Measurements from ENCODE around the gene HRH3.

HRH3 gene

GRCh38 chr20:62228982-62229545 lies 9.0 kb upstream of the HRH3 start:
- in situ Hi-C loops (cut with MboI; ENCODE audit: low pct_unique_long_range_greater_than_20kb, low sequenced_read_pairs, unreplicated experiment): no loop called here
- TF ChIP-seq CTCF (IDR thresholded peaks at IDR 0.05; ENCODE audit: extremely low read depth, insufficient read depth, missing control alignments): no peak
- no peak for DNase-seq (ENCODE audit: low spot score)

- in situ Hi-C loops (cut with MboI; ENCODE audit: low pct_unique_long_range_greater_than_20kb, low sequenced_read_pairs, unreplicated experiment): no loop called here
- no peak for DNase-seq (ENCODE audit: low spot score)
- no peak for TF ChIP-seq CTCF (IDR thresholded peaks at IDR 0.05; ENCODE audit: extremely low read depth, insufficient read depth, missing control alignments)
These were observed 8.2 kb upstream of the HRH3 start for GRCh38 chr20:62227977-62228958.

GRCh38 chr20:62227591-62227976 lies 7.5 kb upstream of the HRH3 start:
- in situ Hi-C loops (cut with MboI; ENCODE audit: low pct_unique_long_range_greater_than_20kb, low sequenced_read_pairs, unreplicated experiment): no loop called here
- no peak for TF ChIP-seq CTCF (IDR thresholded peaks at IDR 0.05; ENCODE audit: extremely low read depth, insufficient read depth, missing control alignments)
- DNase-seq (ENCODE audit: low spot score): no peak

GRCh38 chr20:62226707-62227590 lies 6.9 kb upstream of the HRH3 start:
- no peak for TF ChIP-seq CTCF (IDR thresholded peaks at IDR 0.05; ENCODE audit: extremely low read depth, insufficient read depth, missing control alignments)
- in situ Hi-C loops (cut with MboI; ENCODE audit: low pct_unique_long_range_greater_than_20kb, low sequenced_read_pairs, unreplicated experiment): no loop called here
- no peak for DNase-seq (ENCODE audit: low spot score)

- no peak for DNase-seq (ENCODE audit: low spot score)
- in situ Hi-C loops (cut with MboI; ENCODE audit: low pct_unique_long_range_greater_than_20kb, low sequenced_read_pairs, unreplicated experiment): no loop called here
- no peak for TF ChIP-seq CTCF (IDR thresholded peaks at IDR 0.05; ENCODE audit: extremely low read depth, insufficient read depth, missing control alignments)
These were observed 6.0 kb upstream of the HRH3 start for GRCh38 chr20:62225820-62226635.
